ENCODE measurements around the gene PI4KA.

Gene PI4KA

GRCh38 chr22:20814221-20814808, 44.3 kb downstream of the PI4KA start:
- DNase-seq: no peak

- no peak for DNase-seq
Observed at GRCh38 chr22:20813056-20813455, 45.6 kb downstream of the PI4KA start.

DNA sequence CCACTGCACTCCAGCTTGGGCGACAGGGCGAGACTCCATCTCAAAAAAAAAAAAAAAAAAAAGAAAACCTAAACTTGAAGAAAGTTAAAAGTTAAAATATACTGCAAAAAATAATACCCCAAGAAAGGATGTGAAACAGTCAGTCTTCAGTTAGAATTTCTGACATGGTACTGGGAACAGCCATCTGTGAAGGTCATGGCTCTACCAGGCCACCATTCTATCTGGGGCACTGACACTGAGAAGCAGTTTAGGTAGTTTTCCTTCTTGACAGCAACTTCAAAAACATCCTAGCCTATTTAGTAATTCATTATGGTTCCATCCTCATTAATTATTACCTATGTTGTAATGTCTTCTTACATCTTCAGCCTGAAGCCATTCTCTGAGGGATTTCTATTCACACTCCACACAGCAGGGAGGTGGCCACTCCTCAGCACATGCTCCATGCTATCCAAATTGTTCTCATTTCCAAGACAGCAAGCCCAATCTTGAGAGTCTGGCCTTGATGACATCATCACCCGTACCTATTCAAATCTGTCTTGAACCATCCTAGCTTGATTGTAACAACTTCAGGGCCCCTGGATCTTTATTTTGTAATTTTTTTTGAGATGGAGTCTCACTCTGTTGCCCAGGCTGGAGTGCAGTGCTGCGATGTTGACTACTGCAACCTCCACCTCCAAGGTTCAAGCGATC, 46.5 kb downstream of the PI4KA start:
- DNase-seq: no peak

- DNase-seq: no peak
Observed at GRCh38 chr22:20811171-20811570, 47.4 kb downstream of the PI4KA start.

GRCh38 chr22:20810645-20811044, 48.0 kb downstream of the PI4KA start:
- DNase-seq: no peak

DNA sequence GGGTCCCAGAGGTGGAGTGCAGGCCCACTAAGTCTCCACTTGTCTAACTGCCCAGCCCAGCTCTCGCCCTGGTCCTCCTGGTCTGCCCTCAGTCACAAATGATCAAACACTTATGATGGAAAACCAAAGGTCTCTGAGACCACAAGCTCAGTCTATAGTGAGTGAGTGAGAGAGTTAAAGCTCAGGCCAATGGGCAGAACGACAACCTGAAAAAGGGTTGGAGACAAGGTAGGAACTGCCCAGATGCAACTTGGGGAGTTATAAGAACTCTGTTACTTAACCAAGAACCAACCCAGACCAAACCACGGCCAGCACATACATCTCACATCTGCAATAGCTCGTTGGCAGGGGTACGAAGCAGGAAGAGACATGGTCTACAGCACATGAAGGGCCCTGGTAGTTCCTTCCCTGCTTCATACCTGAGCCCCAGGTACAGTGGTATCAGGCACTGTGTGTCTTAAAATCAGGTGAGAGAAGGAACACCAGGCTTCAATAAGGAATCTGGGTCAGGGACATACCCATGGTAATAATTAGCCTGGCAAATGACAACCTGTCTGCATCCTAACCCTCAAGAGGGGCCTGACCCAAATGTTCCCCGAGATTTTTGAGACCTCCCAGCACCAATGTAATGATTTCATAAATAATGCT, 48.9 kb downstream of the PI4KA start:
- DNase-seq: no peak

- no peak for DNase-seq
Observed at GRCh38 chr22:20808844-20809243, 49.8 kb downstream of the PI4KA start.

GRCh38 chr22:20807315-20807752, 51.3 kb downstream of the PI4KA start:
- DNase-seq: peak in 1 of 2 experiments; percentile 12

- DNase-seq: no peak
Observed at GRCh38 chr22:20805972-20806471, 52.6 kb downstream of the PI4KA start.

GRCh38 chr22:20804650-20805049, 54.0 kb downstream of the PI4KA start:
- DNase-seq: no peak

DNA sequence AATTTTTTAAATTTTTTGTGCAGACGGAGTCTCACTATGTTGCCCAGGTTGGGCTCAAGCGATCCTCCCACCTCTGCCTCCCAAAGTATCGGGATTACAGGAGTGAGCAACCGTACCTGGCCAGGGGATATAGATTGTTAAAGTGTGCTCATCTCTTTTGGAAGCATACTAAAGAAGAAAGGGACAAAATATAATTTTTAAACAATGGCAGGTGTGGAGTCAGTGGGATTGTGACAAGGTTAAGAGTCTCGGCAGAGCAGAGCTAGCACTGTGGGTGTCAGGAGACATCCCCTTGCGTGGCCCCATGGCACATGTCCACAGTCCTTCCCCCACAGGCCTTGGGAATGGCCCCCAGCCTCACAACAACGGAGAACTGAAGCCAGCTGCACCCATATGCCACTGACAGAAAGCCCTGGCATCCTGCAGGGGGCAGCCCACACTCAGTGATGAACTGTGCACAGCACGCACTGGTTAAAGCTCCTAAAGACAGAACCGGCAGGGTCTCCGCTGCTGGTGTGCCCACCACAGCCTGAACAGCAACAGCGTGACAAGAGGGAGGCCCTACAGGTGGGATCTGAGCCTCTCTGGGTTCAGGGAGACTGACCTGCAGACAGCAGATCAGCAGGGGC, 54.8 kb downstream of the PI4KA start:
- DNase-seq: peak; percentile 7 to 20

DNA sequence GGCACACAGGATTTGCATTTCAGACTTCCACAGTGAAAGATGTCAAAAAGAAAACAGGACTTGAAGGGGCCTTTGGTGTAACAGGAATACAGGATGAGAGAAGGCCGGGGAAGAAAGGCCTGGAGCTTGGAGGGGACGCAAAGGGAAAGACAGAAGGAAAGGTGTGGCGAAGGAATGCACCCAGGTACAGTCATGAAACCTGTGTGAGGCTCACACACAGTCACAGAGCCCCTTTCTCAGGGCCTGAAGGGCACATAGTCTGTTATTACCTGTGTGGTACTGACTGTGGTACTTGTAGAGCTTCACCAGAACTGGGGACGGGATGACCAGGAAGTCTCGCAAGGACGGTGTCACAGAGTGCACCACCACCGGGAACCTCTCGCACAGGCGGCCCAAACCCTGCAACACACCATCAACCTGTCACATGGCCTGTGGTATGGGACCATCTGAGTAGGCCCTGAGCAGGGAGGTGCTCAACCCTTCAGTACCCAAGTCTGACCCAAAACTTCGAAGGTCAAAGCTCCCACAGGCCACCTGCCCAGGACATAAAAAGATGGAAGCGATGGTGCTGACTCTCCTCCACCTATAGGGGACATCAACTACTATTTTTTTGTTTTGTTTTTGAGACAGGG, 55.6 kb downstream of the PI4KA start:
- DNase-seq: no peak

DNA sequence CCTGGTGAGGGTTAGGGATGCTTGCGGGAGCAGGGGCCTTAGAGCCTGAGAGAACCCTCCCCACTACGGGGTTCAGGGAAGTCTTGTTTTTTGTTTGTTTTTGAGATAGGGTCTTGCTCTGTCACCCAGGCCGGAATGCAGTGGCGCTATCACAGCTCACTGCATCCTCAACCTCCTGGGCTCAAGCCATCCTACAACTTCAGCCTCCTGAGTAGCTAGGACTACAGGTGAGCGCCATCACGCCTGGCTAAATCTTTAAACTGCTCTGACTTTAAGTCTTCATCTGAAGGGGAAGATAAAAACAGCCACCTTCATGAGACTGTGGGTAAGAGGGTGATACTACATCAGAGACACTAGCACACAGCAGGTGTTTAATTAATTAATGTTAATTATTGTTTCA, 56.2 kb downstream of the PI4KA start:
- DNase-seq: no peak

DNA sequence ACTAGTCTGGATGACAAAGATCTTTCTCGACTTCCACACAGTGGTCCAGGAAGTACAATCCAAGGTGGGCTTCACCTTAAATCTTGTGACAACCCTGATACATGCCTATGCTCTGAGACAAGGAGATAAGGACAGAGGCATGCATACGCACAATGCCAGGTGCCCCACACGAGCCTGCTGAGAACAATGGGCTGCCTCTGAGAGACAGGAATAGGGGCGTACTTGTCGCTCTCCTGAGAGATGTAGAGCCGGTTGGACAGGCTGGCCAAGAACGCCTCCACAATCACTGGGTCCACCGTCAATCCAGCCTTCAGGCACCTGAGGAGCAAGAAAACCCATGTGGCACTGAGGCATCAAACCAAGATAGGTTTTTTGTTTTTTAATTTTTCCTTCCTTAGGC, 59.2 kb downstream of the PI4KA start:
- DNase-seq: no peak

GRCh38 chr22:20798974-20799373, 59.6 kb downstream of the PI4KA start:
- no peak for DNase-seq

DNA sequence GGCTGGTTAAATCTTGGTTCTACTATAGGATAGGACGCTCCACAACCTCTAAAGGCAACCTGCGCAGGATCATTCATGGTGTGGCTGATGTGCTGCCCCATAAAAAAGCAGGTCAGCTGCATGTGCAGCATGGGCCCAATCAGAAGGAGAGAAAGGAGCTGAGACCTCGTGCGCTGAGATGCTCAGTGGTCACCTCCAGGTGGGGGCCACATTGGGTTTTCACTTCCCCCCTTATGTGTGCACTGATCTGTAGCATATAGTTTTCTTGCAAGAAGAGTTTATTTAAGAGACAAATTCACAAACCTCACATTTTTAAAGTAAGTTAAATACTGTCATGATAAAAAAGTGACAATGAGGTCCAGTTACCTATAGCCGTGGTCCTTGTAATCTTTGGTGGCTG, 60.4 kb downstream of the PI4KA start:
- no peak for DNase-seq

DNA sequence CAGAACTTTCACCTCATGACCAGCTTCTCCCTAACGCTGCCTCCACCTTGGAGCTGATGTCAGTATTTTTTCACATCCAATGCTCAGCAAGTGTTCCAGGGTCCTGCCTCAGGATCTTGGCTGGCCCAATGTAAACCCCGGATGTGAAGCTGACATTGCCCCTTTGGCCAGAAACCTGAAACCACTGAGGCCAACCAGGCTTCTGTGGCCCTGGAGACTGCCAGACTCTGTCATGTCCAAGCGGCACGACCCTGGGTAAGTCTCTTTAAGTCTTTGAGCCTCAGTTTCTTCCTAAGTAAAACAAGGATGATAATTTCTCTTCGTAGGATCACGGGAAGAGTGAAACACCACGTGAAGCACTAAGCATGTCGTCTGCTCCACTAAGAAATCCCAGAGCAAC, 61.9 kb downstream of the PI4KA start:
- DNase-seq: no peak

DNA sequence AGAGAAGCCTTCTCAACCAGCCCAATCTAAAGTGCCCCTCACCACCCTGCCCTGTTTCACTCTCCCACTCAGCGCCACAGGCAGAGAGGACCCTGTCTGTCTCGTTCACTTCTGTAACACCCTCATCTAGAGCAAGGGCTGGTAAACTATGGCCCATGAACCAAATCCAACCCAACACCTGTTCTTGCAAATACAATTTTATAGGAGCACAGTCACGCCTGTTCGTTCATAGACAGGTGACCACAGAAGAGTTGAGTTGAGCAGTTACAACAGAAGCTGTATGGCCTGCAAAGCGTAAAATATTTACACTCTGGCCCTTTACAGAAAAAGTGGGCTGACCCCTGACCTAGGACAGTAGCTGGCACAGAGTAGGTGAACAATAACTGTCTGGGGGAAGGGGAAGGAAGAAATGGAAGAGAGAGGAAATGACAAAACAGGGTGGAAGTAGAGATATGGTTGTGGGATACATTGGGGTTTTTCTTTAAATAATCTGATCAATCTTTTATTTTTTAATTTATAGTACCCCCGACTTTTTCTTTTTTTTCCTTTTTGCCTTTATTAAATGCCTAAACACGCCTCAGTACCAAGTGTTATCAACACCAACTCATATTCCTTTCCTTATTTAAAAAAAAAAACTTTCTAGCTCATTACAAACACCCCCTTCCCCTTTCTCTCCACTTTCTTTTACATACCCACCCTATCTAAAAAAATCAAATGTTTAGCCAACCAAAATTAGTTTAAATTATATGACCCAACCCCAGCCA, 63.8 kb downstream of the PI4KA start:
- DNase-seq: no peak

- no peak for DNase-seq
Observed at GRCh38 chr22:20793748-20794649, 64.6 kb downstream of the PI4KA start.

GRCh38 chr22:20792966-20793728, 65.5 kb downstream of the PI4KA start:
- DNase-seq: no peak
